ENCODE results near the gene USP48. TPM values are rescaled to one million over a fixed set of nuclear protein-coding genes. Genes with fewer than 3 reads are reported as not detected.
A peak's percentile ranks its signal among the peaks of the same experiment; 100 is the strongest.

USP48 gene
- total and polyA plus RNA-seq, 2 of the 8 experiments (the other 6 are each of a cell fraction or from before 2014, with no cell fraction given): 12.8 to 83.5 TPM

- Histone ChIP-seq H4K20me1 (replicated peaks in 1 of 2; ENCODE audit: control insufficient read depth in 1 of 2, insufficient read depth in 2 of 2, low read length in 2 of 2) (no peaks in the 10 kb centered on the region), H3K4me3 (ENCODE audit: extremely low read depth in 1 of 4, insufficient read depth in 2 of 4, low read depth in 3 of 4, low read length in 4 of 4) (peak overlapping the region; percentile 62 to 76 (median 68)), H3K14ac (ENCODE audit: insufficient read length) (no peak overlapping the region), H3K79me2 (ENCODE audit: control insufficient read depth in 1 of 2, insufficient read depth in 2 of 2, low read length in 2 of 2) (no peaks in the 10 kb centered on the region), H3K4me2 (ENCODE audit: insufficient read depth in 1 of 2, low read depth in 2 of 2, low read length in 2 of 2) (peak overlapping the region; percentile 68 to 98), H3K79me1 (ENCODE audit: low read depth, low read length) (no peaks in the 10 kb centered on the region), H2BK15ac (ENCODE audit: low read length) (no peak overlapping the region), H3K36me3 (ENCODE audit: control insufficient read depth in 2 of 4, insufficient read depth in 4 of 4, low read length in 3 of 4) (no peaks in the 10 kb centered on the region), H3K9me3 (ENCODE audit: insufficient read depth in 2 of 2, low read depth in 1 of 2, low read length in 1 of 2) (no peaks in the 10 kb centered on the region), H3K27me3 (replicated peaks in 1 of 4; ENCODE audit: control insufficient read depth in 3 of 4, extremely low read depth in 1 of 4, insufficient read depth in 3 of 4, low read length in 3 of 4) (peaks cover 0 to 28% (median 19%) of the 10 kb centered on the region in 4 experiments; a peak in 5 of 7 replicates), H2BK5ac (ENCODE audit: low read depth, low read length) (no peak overlapping the region), H2BK12ac (ENCODE audit: low read depth, low read length) (0 out of 2 replicates have a peak overlapping the region, but pooled peaks have one; percentile 50), H2BK20ac (ENCODE audit: low read length) (no peak overlapping the region), H3K9ac (replicated peaks in 1 of 4; ENCODE audit: extremely low read depth in 1 of 4, low read depth in 3 of 4, low read length in 3 of 4) (no peak overlapping the region), H3K4me1 (replicated peaks in 1 of 4; ENCODE audit: control insufficient read depth in 3 of 4, insufficient read depth in 4 of 4, low read length in 3 of 4) (peaks cover 0 to 28% (median 10%) of the 10 kb centered on the region in 4 experiments; a peak in 6 of 7 replicates), H3K18ac (ENCODE audit: extremely low read depth, low read length) (no peak overlapping the region; the same call in 1 of the 2 replicates), H4K5ac (ENCODE audit: insufficient read length, low read depth, low read length) (no peak overlapping the region), H2AK5ac (ENCODE audit: low read depth, low read length) (no peak overlapping the region), H4K8ac (ENCODE audit: extremely low read depth, insufficient read depth, low read length) (peak overlapping the region; percentile 63), H3K23ac (ENCODE audit: insufficient read length) (no peak overlapping the region), H3K23me2 (ENCODE audit: low read depth, low read length) (peaks cover 13% of the 10 kb centered on the region), H2BK120ac (replicated peaks; ENCODE audit: low read depth, low read length) (no peak overlapping the region), H2AFZ (ENCODE audit: low read length) (no peak overlapping the region), H3K4ac (replicated peaks; ENCODE audit: insufficient read length, low read depth, low read length) (no peak overlapping the region), H3K56ac (replicated peaks; ENCODE audit: insufficient read length, low read depth, low read length) (no peak overlapping the region), H4K91ac (replicated peaks; ENCODE audit: insufficient read length, low read length) (peak overlapping the region; percentile 16), H3K27ac (ENCODE audit: low read depth, low read length) (no peak overlapping the region)
- FAIRE-seq: no peak
- 20% methylated on average over 17 of the region's 33 CpGs; no CpG with 5 or more reads in 1 of the 2 experiments for WGBS, 2 experiments (ENCODE audit: extremely low coverage in 1 of 2, insufficient coverage in 1 of 2, insufficient read length in 1 of 2, insufficient replicate concordance in 2 of 2, low coverage in 1 of 2, low lambda C conversion rate in 2 of 2, missing lambda C conversion rate in 1 of 2)
- POLR2A ChIA-PET (ENCODE audit: partially characterized antibody): interaction anchor here (1.5 to 2.8 kb wide), 2 partner anchors 8 to 13 kb away, joined by 4 to 19 read pairs; no protein-coding TSS in a partner anchor
- DNase-seq (ENCODE audit: low read depth in 1 of 2, low spot score in 2 of 2): no peak
- CTCF ChIA-PET (ENCODE audit: partially characterized antibody): interaction anchor here (0.7 to 4.6 kb wide), 3 partner anchors 8 to 1137 kb away, joined by 3 to 25 read pairs (median 3); no protein-coding TSS in a partner anchor
- peak; percentile 37 for TF ChIP-seq KDM4A (IDR thresholded peaks at IDR 0.05; ENCODE audit: low read depth, low read length, severe bottlenecking)
These were observed 114.6 kb downstream of the USP48 start for GRCh38 chr1:21668232-21668950.
